NCI-H524 (cell line): ENCODE measurements around the gene KIAA0513.
A peak's percentile ranks its signal among the peaks of the same experiment; 100 is the strongest.
"Not testable (repeated sequence)": the region's sequence is repeated elsewhere in the genome, so short reads cannot be mapped to it uniquely, and the experiment has no call there.

ENCODE experiments used
- DNase-seq, 2 experiments: peaks; one replicate each; lab custom pipeline; 2025; lab: John Stamatoyannopoulos, UW

KIAA0513 gene

DNA sequence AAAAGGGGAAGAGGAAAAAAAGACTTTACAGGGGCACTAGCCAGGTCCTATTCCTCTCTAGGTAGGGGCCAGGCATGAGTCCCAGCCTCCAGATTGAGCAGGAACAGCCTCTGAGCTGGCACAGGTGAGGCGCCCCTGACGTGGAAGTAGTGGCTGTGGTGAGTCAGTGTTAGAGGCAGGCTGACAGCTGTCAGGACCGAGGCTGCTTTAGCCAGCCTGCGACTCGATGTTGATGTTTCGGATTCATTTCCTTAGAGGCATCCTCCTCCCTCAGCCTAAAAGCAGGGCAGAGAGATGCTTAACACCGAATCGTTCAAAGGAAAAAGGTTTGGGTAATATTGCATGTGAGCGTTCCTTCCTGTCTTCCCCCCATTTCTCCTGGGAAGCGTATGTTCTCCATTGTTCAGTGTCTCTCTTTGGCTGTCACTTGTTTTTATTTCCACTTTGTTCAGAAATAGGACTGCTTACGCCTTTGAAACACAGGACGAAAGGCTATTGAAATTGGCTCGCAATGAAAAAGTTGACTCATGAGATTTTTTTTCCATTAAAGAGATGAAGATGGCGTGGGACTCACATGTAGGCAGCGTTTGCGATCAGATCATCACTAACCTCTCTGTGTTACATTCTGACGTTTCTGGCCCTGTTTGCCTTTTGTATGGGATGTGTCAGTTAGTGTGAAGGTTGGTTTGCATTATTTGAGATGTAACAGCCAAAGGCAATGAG lies 1.3 kb downstream of the KIAA0513 start:
- DNase-seq: peak in 1 of 2 experiments; percentile 33

DNA sequence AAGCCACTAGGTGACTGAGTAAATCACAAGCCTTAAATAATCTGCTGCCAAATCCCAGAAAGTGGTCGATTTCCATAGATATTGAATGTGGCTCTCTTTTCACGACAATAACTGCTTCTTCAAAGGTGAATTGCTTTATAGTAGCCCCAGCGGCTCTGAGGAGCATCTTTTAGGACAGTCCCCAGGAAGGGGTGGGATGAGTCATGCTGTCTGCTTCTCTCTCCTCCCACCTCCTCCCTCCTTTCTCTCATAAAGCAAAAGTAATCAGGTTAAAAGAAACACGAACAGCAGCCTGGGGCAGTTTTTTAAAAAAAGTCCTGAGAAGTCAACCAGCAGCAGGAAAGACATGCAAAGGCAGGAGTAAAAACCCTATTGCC lies 1.8 kb downstream of the KIAA0513 start:
- no peak for DNase-seq

DNA sequence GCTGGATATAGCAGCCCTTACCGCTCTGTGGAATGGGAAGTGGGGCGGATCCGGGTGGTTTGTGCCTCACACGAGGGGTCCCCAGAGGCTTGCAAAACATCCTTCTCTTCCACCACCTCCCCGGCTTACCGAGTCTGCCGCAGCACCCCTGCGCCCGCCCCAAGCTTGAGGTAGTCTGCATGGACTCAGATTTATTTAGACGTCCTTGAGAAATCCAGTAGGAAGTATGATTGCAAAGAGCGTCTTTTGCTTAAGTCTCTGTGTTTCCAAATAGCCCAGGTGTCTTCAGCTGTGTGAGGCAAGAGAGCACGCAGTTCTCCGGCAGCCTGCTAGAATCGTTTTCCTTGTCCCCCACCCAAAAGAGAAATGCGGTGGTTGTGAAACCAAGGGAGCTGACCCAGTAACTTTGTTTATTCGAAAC lies 2.4 kb downstream of the KIAA0513 start:
- no peak for DNase-seq

DNA sequence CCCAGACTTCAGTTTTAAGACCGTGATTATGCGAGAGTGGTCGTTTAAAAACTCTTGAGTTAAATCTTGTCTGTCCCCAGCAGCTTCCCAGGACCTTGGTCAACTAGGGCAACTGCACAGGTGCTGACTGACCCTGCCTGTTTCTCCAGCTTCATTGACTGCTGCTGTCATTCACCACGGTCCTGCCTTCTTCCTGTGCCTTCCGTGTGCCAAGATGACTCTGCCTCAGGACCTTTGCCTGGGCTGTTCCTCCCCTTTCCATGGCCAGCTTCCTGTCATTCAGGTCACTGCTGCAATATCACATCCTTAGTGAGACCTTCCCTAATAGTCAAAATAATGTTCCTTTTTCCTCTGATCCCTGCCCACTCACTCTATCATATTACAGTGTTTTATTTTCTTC lies 3.9 kb downstream of the KIAA0513 start:
- DNase-seq: no peak

DNA sequence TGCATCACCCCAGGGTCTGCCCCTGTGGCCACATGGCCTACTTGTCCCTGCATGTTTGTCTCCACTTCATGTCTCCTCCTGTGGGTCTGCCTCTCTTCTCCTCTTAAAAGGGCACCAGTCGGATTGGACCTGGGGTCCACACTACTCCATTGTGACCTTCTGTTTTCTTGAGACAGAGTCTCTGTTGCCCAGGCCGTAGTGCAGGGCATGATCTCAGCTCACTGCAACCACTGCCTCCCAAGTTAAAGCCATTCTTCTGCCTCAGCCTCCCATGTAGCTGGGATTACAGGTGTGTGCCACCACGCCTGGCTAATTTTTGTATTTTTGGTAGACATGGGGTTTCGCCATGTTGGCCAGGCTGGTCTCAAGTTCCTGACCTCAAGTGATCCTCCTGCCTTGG lies 4.6 kb downstream of the KIAA0513 start:
- not testable (repeated sequence) for DNase-seq

DNA sequence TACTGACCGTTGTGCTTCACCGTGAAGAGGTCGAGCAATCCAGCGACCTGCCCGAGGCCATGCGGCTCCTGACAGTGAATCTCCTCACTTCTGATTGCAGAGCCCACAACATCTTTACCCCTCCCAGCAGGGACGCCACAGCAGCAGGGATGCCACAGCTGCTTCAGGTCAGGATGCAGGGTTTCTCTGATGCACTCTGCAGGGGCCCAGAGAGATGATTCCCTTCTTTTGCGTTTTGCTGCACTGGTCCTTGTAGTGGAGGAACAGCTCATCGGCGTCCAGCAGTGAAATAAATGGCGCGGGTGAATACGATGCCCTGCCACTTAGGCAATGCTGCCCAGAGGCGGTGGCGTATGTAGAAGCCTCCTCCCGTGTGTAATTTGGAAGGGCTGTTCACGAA lies 5.6 kb downstream of the KIAA0513 start:
- DNase-seq: no peak

DNA sequence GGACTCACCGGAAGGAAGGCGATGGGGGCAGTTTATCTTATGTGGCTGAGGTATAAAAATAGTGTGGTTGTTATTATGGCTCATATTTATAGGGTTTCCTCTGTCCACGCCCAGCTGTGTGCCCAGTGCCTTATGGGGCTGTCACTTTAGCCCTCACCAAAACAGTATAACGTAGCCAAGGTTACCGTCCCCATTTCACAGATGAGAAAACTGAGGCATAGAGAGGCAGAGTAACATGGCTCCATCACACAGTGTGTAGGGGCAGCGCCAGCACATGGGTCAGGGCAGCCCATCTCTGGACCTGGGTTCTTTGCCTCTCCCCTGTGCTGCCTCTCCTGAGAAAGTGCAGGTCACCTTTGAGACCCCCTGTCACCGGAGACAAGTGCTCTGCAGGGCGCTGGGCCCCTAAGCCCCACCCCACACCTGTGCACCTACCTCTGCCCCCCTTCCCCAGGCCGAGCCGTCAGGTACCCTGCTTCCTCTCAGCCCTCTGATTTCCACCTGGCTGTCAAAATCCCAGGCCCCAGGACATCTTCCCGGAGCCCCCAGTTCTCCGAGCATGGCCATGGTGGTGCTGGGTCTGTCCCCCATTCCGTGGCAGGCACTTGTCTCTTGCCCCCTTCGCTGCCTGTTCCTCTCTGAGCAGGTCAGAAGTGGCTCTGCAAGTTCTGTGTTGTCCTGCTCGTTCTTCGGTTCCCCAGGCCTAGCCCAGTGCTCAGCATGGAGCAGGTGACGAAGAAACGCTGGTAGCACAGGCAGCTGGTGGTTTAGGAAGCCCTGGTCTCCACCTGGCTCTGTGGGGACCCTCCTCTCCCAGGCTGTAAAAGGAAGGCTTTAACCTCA lies 7.2 kb downstream of the KIAA0513 start:
- DNase-seq: no peak

DNA sequence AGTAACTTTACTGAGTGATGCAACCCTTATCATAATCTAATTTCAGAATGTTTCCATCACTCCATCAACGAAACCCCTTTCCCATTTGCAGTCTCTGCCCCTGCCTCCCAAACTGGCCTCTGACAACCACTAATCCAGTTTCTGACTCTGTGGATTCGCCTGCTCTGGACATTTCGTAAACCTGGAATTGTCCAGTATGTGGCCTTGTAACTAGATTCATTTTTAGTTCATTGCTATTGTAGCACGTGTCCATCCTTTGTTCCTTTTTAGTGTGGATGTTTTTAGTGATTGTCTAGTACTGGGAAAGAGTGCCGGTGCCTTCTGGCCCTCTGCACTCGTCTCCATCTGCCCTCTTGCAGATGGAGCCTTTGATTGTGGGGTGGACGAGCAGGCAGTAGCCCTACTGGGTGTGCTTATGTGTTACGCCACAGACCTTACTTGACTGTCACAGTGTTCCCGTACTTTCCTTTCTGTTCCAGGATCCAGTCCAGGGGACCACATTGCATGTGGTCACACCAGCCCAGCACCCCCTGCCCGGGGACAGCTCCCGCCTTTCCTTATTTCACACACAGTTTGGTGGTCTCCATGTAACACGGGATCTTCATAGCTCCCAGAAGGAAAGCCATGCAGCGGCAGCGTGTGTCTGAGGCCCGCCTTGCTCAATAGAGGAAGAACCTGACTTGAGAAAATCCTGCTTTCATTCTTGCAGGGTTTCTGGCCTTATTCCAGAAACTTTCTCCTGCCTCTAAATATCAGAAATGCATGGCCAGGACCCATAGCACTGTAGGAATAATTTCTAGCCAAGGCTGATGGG lies 8.8 kb downstream of the KIAA0513 start:
- DNase-seq: no peak

DNA sequence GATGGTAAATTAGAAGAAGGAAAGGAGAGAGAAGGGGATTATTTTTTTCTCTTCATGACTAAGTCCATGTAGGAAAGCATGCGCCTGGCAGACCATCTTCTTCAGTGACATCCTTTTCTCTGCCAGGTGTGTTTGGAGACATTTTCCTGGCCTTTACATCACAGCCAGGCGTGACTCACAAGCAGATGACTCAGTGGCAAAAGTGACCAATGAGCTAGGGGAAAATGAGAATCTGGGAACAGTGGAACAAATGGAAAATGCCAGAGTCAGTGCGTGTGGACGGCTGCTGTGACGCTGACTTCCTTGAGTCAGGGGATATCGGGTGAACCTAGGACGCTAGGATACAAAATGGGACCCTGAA lies 9.4 kb downstream of the KIAA0513 start:
- DNase-seq: no peak

DNA sequence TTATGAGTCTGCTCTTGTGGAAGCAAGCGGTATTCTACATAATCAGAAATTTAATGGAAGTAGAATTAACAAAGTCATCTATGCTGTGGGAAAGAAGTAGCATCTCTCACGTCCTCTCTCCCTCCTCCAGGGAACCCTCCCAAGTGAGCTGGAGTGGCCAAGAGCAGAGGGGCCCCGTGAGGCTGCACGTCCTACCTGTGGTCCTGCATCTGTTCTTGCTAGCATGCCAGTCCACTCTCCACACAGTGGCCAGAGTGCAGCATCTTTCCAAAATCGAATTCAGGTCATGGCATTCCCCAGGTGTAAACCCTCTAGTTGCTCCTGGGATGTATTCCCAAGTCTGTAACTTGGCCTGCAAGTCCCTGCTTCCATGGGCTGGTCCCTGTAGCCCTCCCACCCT lies 10.1 kb downstream of the KIAA0513 start:
- DNase-seq: no peak

DNA sequence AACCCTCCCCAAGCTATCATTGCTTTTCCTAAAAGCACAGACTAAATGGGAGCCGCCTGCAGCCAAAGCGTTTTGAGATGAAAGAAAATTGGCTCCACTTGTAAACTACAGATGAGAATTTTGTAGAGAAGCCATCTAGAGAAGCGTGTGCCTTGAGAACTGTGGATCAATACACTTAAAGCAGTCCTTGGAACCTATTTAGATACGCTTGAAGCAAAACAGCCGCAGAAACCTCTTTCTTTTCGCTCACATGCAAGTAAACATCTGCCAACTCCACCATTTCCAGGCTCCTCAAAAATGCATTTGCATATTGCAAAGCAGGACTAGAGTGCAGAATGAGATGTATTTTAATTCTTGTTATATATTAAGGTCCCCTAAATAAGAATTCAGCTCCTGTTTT lies 13.1 kb downstream of the KIAA0513 start:
- peak; percentile 52 to 67 for DNase-seq

DNA sequence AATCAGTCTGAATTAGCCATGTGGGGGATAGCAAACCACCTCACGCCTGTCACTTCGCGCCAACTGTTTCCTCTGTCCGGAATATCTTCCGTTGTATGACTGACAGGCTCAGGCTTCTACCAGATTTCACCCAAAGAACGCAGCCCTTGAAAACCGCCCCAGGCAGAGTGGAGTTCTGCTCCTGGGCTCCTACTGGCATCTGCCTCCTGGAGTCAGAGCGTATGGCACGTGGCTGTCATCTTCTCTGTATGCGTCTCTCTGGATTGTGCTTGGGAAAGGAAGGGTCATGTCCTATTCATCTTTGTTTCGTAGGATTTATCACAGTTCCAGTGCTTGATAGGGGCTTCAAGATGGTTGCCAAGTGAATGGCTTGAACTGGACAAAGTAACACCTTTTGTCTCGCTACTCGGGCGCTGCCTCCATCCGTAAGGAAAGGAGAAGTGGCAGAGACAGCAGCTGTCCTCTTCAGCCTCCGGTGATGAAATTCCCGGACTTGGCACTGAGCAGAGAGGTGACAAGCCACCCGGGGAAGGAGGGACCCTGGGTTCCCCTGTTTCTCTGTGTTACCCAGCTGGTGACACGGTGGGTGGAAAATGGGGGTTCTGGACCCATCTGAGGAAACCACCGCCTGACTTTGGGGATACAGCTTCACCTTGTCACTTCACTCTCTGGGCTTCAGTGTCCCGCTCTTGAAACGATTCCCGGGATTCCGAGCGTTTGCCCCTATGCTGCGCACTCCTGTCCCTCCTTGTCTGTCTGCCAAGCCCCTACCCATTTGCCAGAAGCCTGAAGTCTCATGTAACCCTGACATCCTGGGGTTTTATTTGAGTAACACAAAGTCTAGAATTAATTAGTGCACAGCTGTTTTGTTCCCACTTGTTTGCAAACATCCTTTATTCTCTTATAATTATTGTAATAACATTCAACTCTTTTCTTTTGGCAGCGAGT lies 13.9 kb downstream of the KIAA0513 start:
- DNase-seq: peak; percentile 85 to 92

DNA sequence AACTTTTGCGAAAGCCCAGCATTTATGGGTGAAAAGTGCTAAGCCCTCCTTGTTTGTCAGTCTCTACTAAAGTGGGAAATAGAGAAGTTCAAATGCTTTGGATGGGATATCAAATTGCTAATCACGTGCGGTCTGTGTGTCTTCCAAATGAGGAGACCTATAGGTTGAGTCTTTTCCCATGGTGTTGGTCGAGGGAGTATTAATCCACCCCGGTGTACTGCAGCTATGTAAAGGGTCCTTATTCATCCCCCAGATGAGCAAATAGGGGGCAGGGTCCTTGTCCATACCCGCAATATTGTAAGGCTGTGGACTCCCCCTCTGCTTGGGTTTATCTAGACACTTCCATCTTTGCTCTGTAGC lies 14.6 kb downstream of the KIAA0513 start:
- DNase-seq: peak; percentile 62 to 81

DNA sequence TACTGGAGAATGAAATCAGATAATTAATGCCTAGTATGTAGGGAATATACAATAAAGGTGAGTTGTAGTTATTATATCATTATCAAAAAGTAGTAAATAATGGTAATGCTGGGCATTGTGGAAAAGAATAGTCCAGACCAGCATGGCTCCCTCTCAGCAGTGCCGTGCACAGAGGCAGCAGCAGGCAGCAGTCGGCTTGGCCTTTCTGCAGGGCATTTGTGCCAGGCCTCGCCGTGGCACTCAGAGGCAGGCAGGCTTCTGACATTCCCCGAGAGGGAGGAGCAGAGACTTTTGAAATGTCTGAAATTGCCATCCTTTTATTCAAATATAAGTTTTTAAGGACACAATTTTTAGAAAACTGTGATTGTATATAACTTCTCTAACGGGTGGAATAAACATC lies 15.0 kb downstream of the KIAA0513 start:
- no peak for DNase-seq

DNA sequence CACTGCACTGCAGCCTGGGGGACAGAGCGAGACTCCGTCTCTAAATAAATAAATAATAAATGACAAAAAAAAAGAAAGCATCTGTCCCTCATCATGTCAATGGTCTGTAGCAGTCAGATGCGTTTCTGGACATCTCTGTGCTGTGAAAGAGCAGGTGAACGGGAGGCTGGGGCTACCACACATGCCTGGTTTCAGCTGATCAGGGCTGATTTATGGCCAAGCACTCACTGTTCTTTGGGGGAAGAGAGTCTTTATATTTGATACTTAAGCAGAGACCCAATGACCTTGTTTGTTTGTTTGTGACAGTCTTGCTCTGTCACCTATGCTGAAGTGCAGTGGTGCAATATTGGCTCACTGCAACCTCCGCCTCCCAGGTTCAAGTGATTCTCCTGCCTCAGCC lies 17.5 kb downstream of the KIAA0513 start:
- no peak for DNase-seq

DNA sequence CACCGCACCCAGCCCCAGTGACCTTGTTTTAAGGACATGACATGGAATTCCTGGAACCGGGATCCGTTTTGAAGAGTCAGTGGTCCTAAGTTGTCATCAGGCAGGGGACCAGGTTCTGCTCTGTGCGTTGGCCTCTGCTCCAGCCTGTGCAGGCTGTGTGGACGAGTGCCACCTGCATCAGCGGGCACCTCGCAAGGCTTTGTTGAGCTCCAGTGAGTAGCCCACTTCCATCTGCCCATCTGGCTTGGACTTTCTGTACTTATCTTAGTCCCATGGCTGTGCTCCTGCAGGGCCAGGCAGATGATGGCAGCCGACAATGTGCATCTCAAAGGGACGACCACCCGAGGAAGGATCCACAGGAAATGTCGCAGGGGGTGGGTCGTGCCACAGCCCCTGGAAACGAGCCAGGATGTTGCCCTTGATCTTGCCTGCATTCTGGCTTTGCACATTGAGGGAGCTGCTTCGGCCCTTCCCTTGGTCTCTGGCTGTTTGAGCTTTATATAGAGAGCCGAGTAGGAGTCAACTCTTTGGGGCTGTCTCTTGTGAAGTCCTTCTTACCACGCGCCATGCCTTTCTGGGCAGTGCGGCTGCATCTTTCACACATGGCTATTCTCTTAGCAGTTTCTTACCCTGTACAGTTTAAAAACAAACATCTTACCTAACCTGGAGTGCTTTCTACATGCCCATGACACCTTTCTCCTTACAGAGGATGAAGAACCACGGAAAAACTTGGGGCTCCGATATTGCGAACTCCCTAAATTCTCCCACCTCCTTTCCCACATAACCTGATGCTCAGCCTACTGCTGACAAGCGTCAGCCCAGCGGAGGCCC lies 18.3 kb downstream of the KIAA0513 start:
- peak in 1 of 2 experiments; percentile 75 for DNase-seq

DNA sequence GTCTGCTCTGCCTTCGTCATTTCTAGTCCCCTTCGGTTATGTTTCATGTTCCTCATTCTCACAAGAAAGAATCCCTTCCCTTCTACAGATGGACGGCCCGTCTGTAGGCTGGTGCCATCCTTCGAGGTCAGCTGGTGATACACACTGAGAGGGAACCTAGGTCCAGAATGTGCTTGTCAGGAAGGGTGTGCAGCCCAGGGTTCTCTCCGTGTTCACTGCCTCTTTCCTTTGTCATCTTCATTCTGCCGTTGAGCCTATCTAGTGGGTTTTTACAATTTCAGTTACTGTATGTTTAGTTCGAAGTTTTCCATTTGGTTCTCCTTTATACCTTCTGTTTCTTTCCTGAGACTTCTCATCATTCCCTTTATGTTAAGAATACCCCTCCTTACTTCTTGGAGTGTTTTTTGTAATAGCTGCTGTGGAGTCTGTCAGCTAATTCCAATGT lies 18.9 kb downstream of the KIAA0513 start:
- no peak for DNase-seq

DNA sequence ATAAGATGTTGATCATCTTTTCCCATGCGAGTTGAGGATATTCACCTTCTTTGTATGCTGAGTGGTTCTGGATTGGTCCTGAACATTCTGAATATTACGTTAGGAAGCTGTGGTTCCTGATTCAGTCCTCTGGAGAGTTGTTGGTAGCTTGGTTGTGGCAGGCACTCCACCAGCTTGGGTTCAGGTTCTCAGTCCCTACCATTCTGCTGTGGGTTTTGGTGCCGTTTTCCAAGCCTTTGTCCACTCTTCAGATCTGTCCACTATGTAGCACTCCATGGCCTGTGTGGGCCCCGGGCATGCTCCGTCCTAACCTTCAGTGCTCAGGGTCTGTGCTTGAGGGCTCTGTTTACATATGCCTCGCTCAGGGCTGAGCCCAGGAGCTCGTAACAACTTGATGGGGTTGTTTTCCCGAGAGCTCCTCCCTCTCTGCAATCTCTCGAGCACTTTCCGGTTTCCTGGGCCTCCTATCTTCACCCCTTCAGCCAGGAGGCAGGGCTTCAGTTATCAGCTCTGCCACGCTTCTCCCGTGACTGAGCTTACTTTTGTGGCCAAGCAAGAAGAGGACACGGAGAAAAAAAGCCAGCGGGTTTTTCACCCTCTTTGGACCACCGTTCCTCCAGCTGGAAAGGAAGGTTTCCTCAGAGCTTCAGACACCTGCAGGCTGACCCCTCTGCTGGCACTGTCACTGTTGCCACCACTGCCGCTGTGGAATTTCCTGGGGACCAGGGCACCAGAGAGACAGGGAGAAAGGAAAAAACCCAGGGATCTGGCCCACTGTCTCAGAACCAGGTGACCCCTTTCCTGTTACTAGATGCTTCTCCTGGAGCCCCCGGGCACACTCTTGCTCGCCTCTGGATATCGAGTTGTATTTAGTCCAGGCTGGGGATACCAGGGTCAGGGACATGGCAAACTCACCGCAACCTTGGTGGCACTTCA lies 19.6 kb downstream of the KIAA0513 start:
- no peak for DNase-seq

DNA sequence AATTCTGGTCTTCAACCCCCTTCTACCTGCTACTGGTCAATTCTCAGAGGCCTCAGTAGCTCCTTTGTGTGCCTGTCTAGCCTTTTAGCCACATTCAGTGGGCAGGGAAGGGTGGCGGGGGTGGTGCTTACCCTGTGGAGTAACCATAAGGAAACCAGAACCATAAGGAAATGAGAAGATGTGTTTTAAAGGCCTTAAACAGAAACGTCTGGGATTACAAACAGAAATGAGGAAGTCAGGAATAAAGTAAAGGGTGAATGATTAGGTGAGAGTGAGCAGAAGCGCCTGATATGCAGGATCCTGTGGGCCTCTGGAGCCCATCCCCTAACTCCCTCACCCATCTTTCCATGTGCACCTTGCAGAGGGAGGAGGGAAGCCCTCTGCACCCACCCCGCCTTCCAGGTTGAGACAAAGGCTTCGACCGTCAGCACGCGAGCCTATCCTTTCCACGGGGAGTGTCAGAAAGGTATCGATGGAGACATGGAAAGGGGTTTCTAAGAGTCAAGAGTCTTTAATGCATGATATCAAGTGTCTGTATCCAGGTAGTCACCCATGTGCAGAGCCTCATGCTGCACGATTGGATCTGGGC lies 20.4 kb downstream of the KIAA0513 start:
- DNase-seq: no peak
